Mucosa of descending colon (tissue), 3 donors: ENCODE measurements around the gene HSPB3. TPM values are rescaled to one million over a fixed set of nuclear protein-coding genes. Genes with fewer than 3 reads are reported as not detected.

ENCODE experiments used
- ATAC-seq: fragments of 200-7000 bp; cut with Tn5 transposase; one replicate; pipeline ENCODE4 v1.9.1; 2020; ENCODE audit warnings: mild to moderate bottlenecking, moderate library complexity
- DNase-seq, 3 donors: peaks; one replicate each; pipeline ENCODE4 v3.0.0-alpha.2; 2020
- H3K36me3 ChIP-seq: fragments of 200-600 bp; one replicate; pipeline ENCODE4 v1.8.0; 2021; ENCODE audit warnings: low read depth, mild to moderate bottlenecking
- H3K4me1 ChIP-seq: fragments of 200-600 bp; one replicate; pipeline ENCODE4 v1.8.0; 2021; ENCODE audit warnings: low read depth, mild to moderate bottlenecking
- H3K4me3 ChIP-seq: fragments of 200-600 bp; one replicate; pipeline ENCODE4 v1.8.0; 2021; ENCODE audit warnings: mild to moderate bottlenecking
- H3K9me3 ChIP-seq: fragments of 200-600 bp; one replicate; pipeline ENCODE4 v1.8.0; 2021; ENCODE audit warnings: mild to moderate bottlenecking
- CTCF ChIP-seq: fragments of 200-600 bp; IDR thresholded peaks from one replicate; pipeline ENCODE4 v1.8.0; 2022; ENCODE audit warnings: antibody characterized with exemption, mild to moderate bottlenecking
- intact Hi-C, 2 donors: fragments of 100-400 bp; cut with DNase I in 1 of 2; cut with micrococcal nuclease in 1 of 2; formaldehyde crosslinking; loops; one replicate each; pipeline versions ENCODE4 v1.11.0 to v1.11.1; 2022; cut with DNase I, micrococcal nuclease
- total RNA-seq, 3 donors: library from RNA; stranded (reverse); fragmentation: NEBNext Ultra II Directional in 2 of 3; extraction: Animal tissue kit (Norgen Biotek cat#: 25700) in 2 of 3; gene quantifications; one replicate each; pipeline versions ENCODE4 v1.2.1 to v1.2.4, GENCODE V29; 2021 to 2023
- donor health status: DM: no; HTN: no; CAD: no; lungs with moderate emphysema.
- donor health status: DM: no; HTN: no; CAD: no.
- donor health status: DM: no; HTN: yes; CAD: no.

HSPB3 gene
- total RNA-seq, 3 donors from 2014 or later = 0.78 to 4.6 (median 1.5) TPM

GRCh38 chr5:54469622-54470021 lies 14.1 kb downstream of the HSPB3 start:
- DNase-seq = no peak
- no peak overlapping the region for H3K4me3 ChIP-seq
- TF ChIP-seq CTCF = no peak
- H3K9me3 ChIP-seq = no peaks in the 10 kb centered on the region
- intact Hi-C loops = no loop called here
- no peak for ATAC-seq
- no peaks in the 10 kb centered on the region for H3K4me1 ChIP-seq
- H3K36me3 ChIP-seq = no peaks in the 10 kb centered on the region

DNA sequence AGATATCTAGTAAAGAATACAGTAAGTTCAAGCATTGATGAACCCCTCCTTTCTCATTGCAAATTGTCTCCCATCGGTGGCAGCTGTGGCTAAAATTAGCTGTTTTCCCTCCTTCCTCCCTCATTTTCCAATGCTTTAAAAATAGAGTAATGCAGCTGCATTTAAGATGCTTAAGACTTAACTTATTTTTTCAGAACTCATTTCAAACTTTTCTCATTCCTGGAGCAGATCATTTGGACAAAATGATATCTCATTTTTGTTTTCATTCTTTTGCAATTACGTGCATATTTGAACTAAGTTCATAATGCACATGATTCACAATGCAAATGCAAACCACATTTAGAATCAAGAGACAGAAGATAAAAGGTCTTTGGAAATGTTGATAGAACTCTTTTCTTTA lies 14.6 kb downstream of the HSPB3 start:
- ATAC-seq = no peak
- Histone ChIP-seq H3K4me1 (no peaks in the 10 kb centered on the region), H3K9me3 (no peaks in the 10 kb centered on the region), H3K36me3 (no peaks in the 10 kb centered on the region), H3K4me3 (no peak overlapping the region)
- intact Hi-C loops = no loop called here
- no peak for TF ChIP-seq CTCF
- no peak for DNase-seq

DNA sequence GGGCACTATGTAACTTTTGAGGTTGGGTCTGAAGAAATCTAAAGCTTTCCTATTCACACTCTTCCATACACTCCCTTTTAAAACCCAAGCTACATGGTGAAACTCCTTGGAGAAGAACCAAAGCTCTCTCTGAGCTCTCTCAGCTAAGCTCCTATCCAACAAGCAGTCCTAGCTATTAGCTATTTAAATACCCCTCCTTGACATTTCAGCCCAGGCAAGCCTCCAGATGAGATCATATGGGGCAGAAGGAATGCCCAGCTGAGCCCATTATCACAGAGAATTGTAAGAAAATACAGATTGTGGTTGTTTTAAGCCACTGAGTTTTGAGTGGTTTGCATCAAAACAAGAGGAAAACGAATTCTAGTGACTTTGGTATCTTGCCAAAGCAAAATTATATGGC lies 15.2 kb downstream of the HSPB3 start:
- ATAC-seq = no peak

DNA sequence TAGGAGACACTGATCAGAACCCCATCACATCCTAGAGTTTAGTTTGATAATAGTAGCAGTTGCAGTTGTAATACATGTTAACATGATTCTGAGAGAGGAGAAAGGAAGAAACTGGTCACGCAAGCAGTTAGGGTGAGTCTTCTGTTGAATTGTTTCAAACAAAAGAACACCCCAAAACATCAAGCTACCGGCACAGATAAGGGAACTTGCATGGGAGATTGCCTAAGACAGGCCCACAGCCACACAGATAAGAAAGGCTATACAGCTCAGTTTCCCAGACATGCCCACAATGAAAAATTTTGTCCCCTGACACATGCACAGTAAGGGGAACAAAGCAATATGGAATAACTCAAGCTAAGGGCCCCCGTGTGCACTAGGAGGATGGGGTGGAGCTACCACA lies 15.9 kb downstream of the HSPB3 start:
- H3K4me3 ChIP-seq = no peak overlapping the region
- TF ChIP-seq CTCF = no peak
- H3K36me3 ChIP-seq = no peaks in the 10 kb centered on the region
- DNase-seq (no peak), ATAC-seq (no peak)
- no peaks in the 10 kb centered on the region for H3K9me3 ChIP-seq
- intact Hi-C loops = no loop called here
- H3K4me1 ChIP-seq = no peaks in the 10 kb centered on the region

More for the DNA sequence above, 15.2 kb downstream of the HSPB3 start:
- Histone ChIP-seq H3K9me3 (no peaks in the 10 kb centered on the region), H3K4me3 (no peak overlapping the region), H3K36me3 (no peaks in the 10 kb centered on the region), H3K4me1 (no peaks in the 10 kb centered on the region)
- DNase-seq = no peak
- intact Hi-C loops = no loop called here
- no peak for TF ChIP-seq CTCF

- Histone ChIP-seq H3K4me1 (no peaks in the 10 kb centered on the region), H3K9me3 (no peaks in the 10 kb centered on the region), H3K36me3 (no peaks in the 10 kb centered on the region), H3K4me3 (no peak overlapping the region)
- ATAC-seq = no peak
- intact Hi-C loops = no loop called here
- DNase-seq = no peak
- TF ChIP-seq CTCF = no peak
Measured at GRCh38 chr5:54476682-54477081, 21.2 kb downstream of the HSPB3 start.

- no peak for TF ChIP-seq CTCF
- no peaks in the 10 kb centered on the region for H3K9me3 ChIP-seq
- intact Hi-C loops = no loop called here
- no peaks in the 10 kb centered on the region for H3K36me3 ChIP-seq
- H3K4me1 ChIP-seq = no peaks in the 10 kb centered on the region
- ATAC-seq = no peak
- H3K4me3 ChIP-seq = no peak overlapping the region
- no peak for DNase-seq
Measured at GRCh38 chr5:54477941-54478478, 22.5 kb downstream of the HSPB3 start.
